Measurements from ENCODE around the gene RAMACL.

The RAMACL gene

DNA sequence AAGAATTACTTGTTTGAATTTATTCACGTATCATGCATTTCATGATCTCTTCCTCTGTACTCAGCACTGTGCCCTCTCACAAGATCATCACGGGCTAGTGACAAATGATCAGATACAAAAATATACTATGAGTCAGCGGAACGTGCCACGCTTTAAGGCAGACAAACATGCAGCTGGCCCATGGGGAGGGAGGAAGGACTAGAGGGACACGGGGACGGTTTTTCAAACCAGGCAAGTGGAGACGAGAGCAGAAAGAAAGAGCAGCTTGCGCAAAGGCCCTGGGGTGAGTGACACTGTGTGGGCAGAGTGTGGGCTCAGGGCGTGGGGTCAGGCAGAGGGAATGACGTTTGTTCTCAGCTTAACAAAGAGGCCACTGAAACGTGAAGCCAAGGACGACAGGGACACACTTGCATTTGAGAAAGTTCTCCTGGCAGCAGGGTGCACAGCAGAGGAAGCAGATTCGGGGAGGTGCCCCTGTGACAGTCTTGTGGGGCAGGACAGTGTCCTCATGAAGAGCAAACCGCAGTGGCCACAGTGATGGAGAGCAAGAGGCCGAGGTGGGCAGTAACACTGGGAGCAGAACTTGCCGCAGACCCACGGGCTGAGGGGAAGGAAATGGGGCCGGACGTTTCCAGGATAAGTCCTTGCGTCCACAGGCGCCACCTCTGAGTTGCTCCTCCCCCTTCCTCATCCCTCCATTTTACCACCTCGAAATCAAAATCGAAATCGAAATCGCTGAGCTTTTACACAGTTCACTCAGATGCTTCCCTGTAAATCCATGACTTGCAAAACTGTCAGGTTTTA is 47.5 kb upstream of the RAMACL start:
- no peak overlapping the region for H3K4me2 ChIP-seq (ENCODE audit: low read length)
- H3K9ac ChIP-seq (ENCODE audit: low read length): no peak overlapping the region
- H4K20me1 ChIP-seq (ENCODE audit: insufficient read depth, low read length): no peaks in the 10 kb centered on the region
- no peaks in the 10 kb centered on the region for H3K9me2 ChIP-seq (ENCODE audit: low read depth, low read length)
- H3K36me3 ChIP-seq (ENCODE audit: insufficient read depth, low read length): no peaks in the 10 kb centered on the region
- no peak for TF ChIP-seq EZH2 (IDR thresholded peaks at IDR 0.05; ENCODE audit: borderline replicate concordance, low read length)
- TF ChIP-seq, protein P1, sequence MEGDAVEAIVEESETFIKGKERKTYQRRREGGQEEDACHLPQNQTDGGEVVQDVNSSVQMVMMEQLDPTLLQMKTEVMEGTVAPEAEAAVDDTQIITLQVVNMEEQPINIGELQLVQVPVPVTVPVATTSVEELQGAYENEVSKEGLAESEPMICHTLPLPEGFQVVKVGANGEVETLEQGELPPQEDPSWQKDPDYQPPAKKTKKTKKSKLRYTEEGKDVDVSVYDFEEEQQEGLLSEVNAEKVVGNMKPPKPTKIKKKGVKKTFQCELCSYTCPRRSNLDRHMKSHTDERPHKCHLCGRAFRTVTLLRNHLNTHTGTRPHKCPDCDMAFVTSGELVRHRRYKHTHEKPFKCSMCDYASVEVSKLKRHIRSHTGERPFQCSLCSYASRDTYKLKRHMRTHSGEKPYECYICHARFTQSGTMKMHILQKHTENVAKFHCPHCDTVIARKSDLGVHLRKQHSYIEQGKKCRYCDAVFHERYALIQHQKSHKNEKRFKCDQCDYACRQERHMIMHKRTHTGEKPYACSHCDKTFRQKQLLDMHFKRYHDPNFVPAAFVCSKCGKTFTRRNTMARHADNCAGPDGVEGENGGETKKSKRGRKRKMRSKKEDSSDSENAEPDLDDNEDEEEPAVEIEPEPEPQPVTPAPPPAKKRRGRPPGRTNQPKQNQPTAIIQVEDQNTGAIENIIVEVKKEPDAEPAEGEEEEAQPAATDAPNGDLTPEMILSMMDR (IDR thresholded peaks at IDR 0.05; ENCODE audit: low read length): no peak
- H3K79me2 ChIP-seq (ENCODE audit: insufficient read depth, low read length): no peaks in the 10 kb centered on the region
- H3K27me3 ChIP-seq (ENCODE audit: insufficient read depth, low read length): peaks cover 4% of the 10 kb centered on the region
- H3K9me3 ChIP-seq (ENCODE audit: low read length): no peaks in the 10 kb centered on the region
- H3K27ac ChIP-seq (ENCODE audit: low read depth, low read length, poor library complexity, severe bottlenecking): no peak overlapping the region
- H3F3A ChIP-seq (ENCODE audit: insufficient read depth, low read length): no peaks in the 10 kb centered on the region
- H3K4me3 ChIP-seq (ENCODE audit: low read depth, low read length, poor library complexity, severe bottlenecking): no peak overlapping the region
- no peak overlapping the region for H2AFZ ChIP-seq (ENCODE audit: low read length)
- no peaks in the 10 kb centered on the region for H3K4me1 ChIP-seq (ENCODE audit: insufficient read depth, low read length, severe bottlenecking)

DNA sequence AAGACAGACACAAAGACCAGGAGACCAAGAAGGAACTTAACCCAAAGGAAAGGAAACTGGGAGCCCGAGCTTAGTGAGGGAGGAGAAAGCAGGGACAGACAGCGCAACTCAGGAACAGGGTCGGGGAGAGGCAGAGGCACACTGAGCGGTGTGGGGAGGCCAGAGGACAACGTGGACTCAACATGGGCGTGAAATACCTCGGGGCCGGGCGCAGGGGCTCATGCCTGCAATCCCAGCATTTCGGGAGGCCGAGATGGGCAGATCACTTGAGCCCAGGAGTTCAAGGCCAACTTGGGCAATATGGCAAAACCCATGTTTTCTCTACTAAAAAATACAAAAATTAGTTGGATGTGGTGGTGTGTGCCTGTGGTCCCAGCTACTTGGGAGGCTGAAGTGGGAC is 46.3 kb upstream of the RAMACL start:
- H3F3A ChIP-seq (ENCODE audit: insufficient read depth, low read length): no peaks in the 10 kb centered on the region
- no peak overlapping the region for H3K4me2 ChIP-seq (ENCODE audit: low read length)
- TF ChIP-seq, protein P1 (IDR thresholded peaks at IDR 0.05; ENCODE audit: low read length): no peak
- TF ChIP-seq EZH2 (IDR thresholded peaks at IDR 0.05; ENCODE audit: borderline replicate concordance, low read length): no peak
- peaks cover 4% of the 10 kb centered on the region for H3K27me3 ChIP-seq (ENCODE audit: insufficient read depth, low read length)
- peaks cover 6% of the 10 kb centered on the region for H3K4me1 ChIP-seq (ENCODE audit: insufficient read depth, low read length, severe bottlenecking)
- no peak overlapping the region for H3K9ac ChIP-seq (ENCODE audit: low read length)
- no peak overlapping the region for H3K27ac ChIP-seq (ENCODE audit: low read depth, low read length, poor library complexity, severe bottlenecking)
- H3K9me3 ChIP-seq (ENCODE audit: low read length): no peaks in the 10 kb centered on the region
- no peaks in the 10 kb centered on the region for H4K20me1 ChIP-seq (ENCODE audit: insufficient read depth, low read length)
- no peaks in the 10 kb centered on the region for H3K9me2 ChIP-seq (ENCODE audit: low read depth, low read length)
- no peaks in the 10 kb centered on the region for H3K79me2 ChIP-seq (ENCODE audit: insufficient read depth, low read length)
- H2AFZ ChIP-seq (ENCODE audit: low read length): no peak overlapping the region
- no peaks in the 10 kb centered on the region for H3K36me3 ChIP-seq (ENCODE audit: insufficient read depth, low read length)
- H3K4me3 ChIP-seq (ENCODE audit: low read depth, low read length, poor library complexity, severe bottlenecking): no peak overlapping the region

DNA sequence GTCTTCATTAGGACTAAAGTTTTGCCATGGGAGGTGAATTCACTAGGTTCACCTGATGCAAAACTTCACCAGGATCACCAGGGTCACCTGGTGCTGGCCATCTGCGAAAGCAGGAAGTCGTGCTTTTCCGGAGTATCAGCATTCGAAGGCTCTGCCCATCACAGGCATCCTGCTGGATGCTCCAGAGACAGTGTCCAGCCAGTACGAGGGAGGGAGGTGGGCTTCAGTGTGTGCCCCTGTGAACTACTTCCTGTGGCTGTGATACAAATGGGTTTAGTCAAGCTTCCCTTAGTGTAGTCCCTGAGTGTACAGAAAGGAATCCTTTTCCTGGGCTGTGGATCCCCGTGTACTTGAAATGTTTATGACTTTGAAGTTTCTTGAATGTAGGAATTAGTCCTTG is 44.0 kb upstream of the RAMACL start:
- H3F3A ChIP-seq (ENCODE audit: insufficient read depth, low read length): no peaks in the 10 kb centered on the region
- H3K27me3 ChIP-seq (ENCODE audit: insufficient read depth, low read length): peaks cover 4% of the 10 kb centered on the region
- H3K4me3 ChIP-seq (ENCODE audit: low read depth, low read length, poor library complexity, severe bottlenecking): no peak overlapping the region
- H3K4me2 ChIP-seq (ENCODE audit: low read length): no peak overlapping the region
- H3K27ac ChIP-seq (ENCODE audit: low read depth, low read length, poor library complexity, severe bottlenecking): no peak overlapping the region
- TF ChIP-seq EZH2 (IDR thresholded peaks at IDR 0.05; ENCODE audit: borderline replicate concordance, low read length): no peak
- TF ChIP-seq, protein P1 (IDR thresholded peaks at IDR 0.05; ENCODE audit: low read length): no peak
- H4K20me1 ChIP-seq (ENCODE audit: insufficient read depth, low read length): no peaks in the 10 kb centered on the region
- peaks cover 6% of the 10 kb centered on the region for H3K4me1 ChIP-seq (ENCODE audit: insufficient read depth, low read length, severe bottlenecking)
- H3K9ac ChIP-seq (ENCODE audit: low read length): no peak overlapping the region
- no peaks in the 10 kb centered on the region for H3K36me3 ChIP-seq (ENCODE audit: insufficient read depth, low read length)
- H2AFZ ChIP-seq (ENCODE audit: low read length): no peak overlapping the region
- H3K9me2 ChIP-seq (ENCODE audit: low read depth, low read length): no peaks in the 10 kb centered on the region
- H3K79me2 ChIP-seq (ENCODE audit: insufficient read depth, low read length): no peaks in the 10 kb centered on the region
- H3K9me3 ChIP-seq (ENCODE audit: low read length): no peaks in the 10 kb centered on the region

All from OCI-LY1 (cell line).